Measurements from ENCODE around the gene NTRK3. TPM values are rescaled to one million over a fixed set of nuclear protein-coding genes. Genes with fewer than 3 reads are reported as not detected.

NTRK3 gene
- total RNA-seq, 1 donor from 2014 or later = 3.5 TPM

GRCh38 chr15:87829332-87830050 is 427.0 kb downstream of the NTRK3 start:
- H3K27ac ChIP-seq = no peak overlapping the region
- intact Hi-C loops (cut with DNase I) = no loop called here
- no peaks in the 10 kb centered on the region for H3K4me1 ChIP-seq
- ATAC-seq = peak in 1 of 2 donors; percentile 27
- TF ChIP-seq CTCF (IDR thresholded peaks at IDR 0.05) = no peak
- no peak overlapping the region for H3K4me3 ChIP-seq
- no peak for DNase-seq
- H3K27me3 ChIP-seq (ENCODE audit: low read depth) = no peaks in the 10 kb centered on the region
- H3K36me3 ChIP-seq = no peaks in the 10 kb centered on the region
- no peaks in the 10 kb centered on the region for H3K9me3 ChIP-seq

GRCh38 chr15:87828608-87829007 is 427.9 kb downstream of the NTRK3 start:
- ATAC-seq (no peak), DNase-seq (no peak)
- no peak overlapping the region for H3K27ac ChIP-seq
- H3K9me3 ChIP-seq = no peaks in the 10 kb centered on the region
- H3K36me3 ChIP-seq = no peaks in the 10 kb centered on the region
- intact Hi-C loops (cut with DNase I) = no loop called here
- no peaks in the 10 kb centered on the region for H3K4me1 ChIP-seq
- H3K27me3 ChIP-seq (ENCODE audit: low read depth) = no peaks in the 10 kb centered on the region
- no peak for TF ChIP-seq CTCF (IDR thresholded peaks at IDR 0.05)
- H3K4me3 ChIP-seq = no peak overlapping the region

GRCh38 chr15:87827131-87827530 is 429.4 kb downstream of the NTRK3 start:
- H3K4me1 ChIP-seq = no peaks in the 10 kb centered on the region
- no peak overlapping the region for H3K27ac ChIP-seq
- ATAC-seq = no peak
- no peaks in the 10 kb centered on the region for H3K9me3 ChIP-seq
- TF ChIP-seq CTCF (IDR thresholded peaks at IDR 0.05) = no peak
- H3K4me3 ChIP-seq = no peak overlapping the region
- H3K27me3 ChIP-seq (ENCODE audit: low read depth) = no peaks in the 10 kb centered on the region
- no peak for DNase-seq
- intact Hi-C loops (cut with DNase I) = no loop called here
- no peaks in the 10 kb centered on the region for H3K36me3 ChIP-seq

GRCh38 chr15:87826119-87826747 is 430.3 kb downstream of the NTRK3 start:
- intact Hi-C loops (cut with DNase I) = no loop called here
- Histone ChIP-seq H3K4me1 (no peaks in the 10 kb centered on the region), H3K36me3 (no peaks in the 10 kb centered on the region), H3K9me3 (no peaks in the 10 kb centered on the region), H3K4me3 (no peak overlapping the region), H3K27ac (no peak overlapping the region), H3K27me3 (ENCODE audit: low read depth) (no peaks in the 10 kb centered on the region)
- DNase-seq (no peak), ATAC-seq (no peak)
- TF ChIP-seq CTCF (IDR thresholded peaks at IDR 0.05) = no peak

- Histone ChIP-seq H3K4me3 (no peak overlapping the region), H3K9me3 (no peaks in the 10 kb centered on the region), H3K36me3 (no peaks in the 10 kb centered on the region), H3K27me3 (ENCODE audit: low read depth) (no peaks in the 10 kb centered on the region), H3K27ac (no peak overlapping the region), H3K4me1 (no peaks in the 10 kb centered on the region)
- intact Hi-C loops (cut with DNase I) = no loop called here
- DNase-seq = no peak
- no peak for TF ChIP-seq CTCF (IDR thresholded peaks at IDR 0.05)
- no peak for ATAC-seq
These were observed 437.8 kb downstream of the NTRK3 start for GRCh38 chr15:87818756-87819155.

Data from lower lobe of right lung (tissue), 2 donors.